ENCODE measurements around the gene CCDC187. TPM values are rescaled to one million over a fixed set of nuclear protein-coding genes. Genes with fewer than 3 reads are reported as not detected.

CCDC187 gene
- total RNA-seq, 1 donor from 2014 or later = 0.47 TPM

- no peak for DNase-seq (ENCODE audit: low spot score in 2 of 2, unreplicated experiment in 2 of 2)
- Mint-ChIP-seq H3K36me3 (no peaks in the 10 kb centered on the region), H3K4me1 (no peaks in the 10 kb centered on the region), H3K9me3 (no peaks in the 10 kb centered on the region), H3K27me3 (ENCODE audit: low read depth) (peaks cover 3% of the 10 kb centered on the region), H3K4me3 (no peak overlapping the region), H3K27ac (no peak overlapping the region)
- no peak for TF ChIP-seq CTCF (IDR thresholded peaks at IDR 0.05; ENCODE audit: unreplicated experiment)
Measured at GRCh38 chr9:136259517-136259813, 44.4 kb downstream of the CCDC187 start.

- no peaks in the 10 kb centered on the region for H3K4me1 Mint-ChIP-seq
- no peak for TF ChIP-seq CTCF (IDR thresholded peaks at IDR 0.05; ENCODE audit: unreplicated experiment)
- H3K9me3 Mint-ChIP-seq = no peaks in the 10 kb centered on the region
- no peak for DNase-seq (ENCODE audit: low spot score in 2 of 2, unreplicated experiment in 2 of 2)
- H3K4me3 Mint-ChIP-seq = no peak overlapping the region
- H3K27ac Mint-ChIP-seq = no peak overlapping the region
- peaks cover 3% of the 10 kb centered on the region for H3K27me3 Mint-ChIP-seq (ENCODE audit: low read depth)
- no peaks in the 10 kb centered on the region for H3K36me3 Mint-ChIP-seq
Measured at GRCh38 chr9:136258786-136259516, 44.9 kb downstream of the CCDC187 start.

- Mint-ChIP-seq H3K4me3 (no peak overlapping the region), H3K27ac (no peak overlapping the region), H3K27me3 (ENCODE audit: low read depth) (peaks cover 3% of the 10 kb centered on the region), H3K4me1 (no peaks in the 10 kb centered on the region), H3K9me3 (no peaks in the 10 kb centered on the region), H3K36me3 (no peaks in the 10 kb centered on the region)
- no peak for TF ChIP-seq CTCF (IDR thresholded peaks at IDR 0.05; ENCODE audit: unreplicated experiment)
- no peak for DNase-seq (ENCODE audit: low spot score in 2 of 2, unreplicated experiment in 2 of 2)
Measured at GRCh38 chr9:136258299-136258625, 45.6 kb downstream of the CCDC187 start.

GRCh38 chr9:136257381-136258298 is 46.3 kb downstream of the CCDC187 start:
- Mint-ChIP-seq H3K36me3 (no peaks in the 10 kb centered on the region), H3K27ac (no peak overlapping the region), H3K9me3 (no peaks in the 10 kb centered on the region), H3K4me1 (no peaks in the 10 kb centered on the region), H3K4me3 (no peak overlapping the region), H3K27me3 (ENCODE audit: low read depth) (peaks cover 3% of the 10 kb centered on the region)
- no peak for DNase-seq (ENCODE audit: low spot score in 2 of 2, unreplicated experiment in 2 of 2)
- no peak for TF ChIP-seq CTCF (IDR thresholded peaks at IDR 0.05; ENCODE audit: unreplicated experiment)

- H3K27ac Mint-ChIP-seq = no peak overlapping the region
- H3K27me3 Mint-ChIP-seq (ENCODE audit: low read depth) = peaks cover 4% of the 10 kb centered on the region
- no peak for DNase-seq (ENCODE audit: low spot score in 2 of 2, unreplicated experiment in 2 of 2)
- TF ChIP-seq CTCF (IDR thresholded peaks at IDR 0.05; ENCODE audit: unreplicated experiment) = no peak
- H3K9me3 Mint-ChIP-seq = no peaks in the 10 kb centered on the region
- H3K36me3 Mint-ChIP-seq = no peaks in the 10 kb centered on the region
- H3K4me3 Mint-ChIP-seq = no peak overlapping the region
- H3K4me1 Mint-ChIP-seq = no peaks in the 10 kb centered on the region
Measured at GRCh38 chr9:136255896-136256890, 47.7 kb downstream of the CCDC187 start.

All from mesothelial cell of epicardium (in vitro differentiated cells).